HG02884 (cell line): ENCODE data around the gene TMEM245.

Experiments
- ATAC-seq: cut with Tn5 transposase; IDR thresholded peaks from one replicate; pipeline ENCODE4 v1.9.1; 2021; ENCODE audit warnings: mild to moderate bottlenecking, moderate library complexity; ENCODE audit not compliant: unreplicated experiment

Gene TMEM245

DNA sequence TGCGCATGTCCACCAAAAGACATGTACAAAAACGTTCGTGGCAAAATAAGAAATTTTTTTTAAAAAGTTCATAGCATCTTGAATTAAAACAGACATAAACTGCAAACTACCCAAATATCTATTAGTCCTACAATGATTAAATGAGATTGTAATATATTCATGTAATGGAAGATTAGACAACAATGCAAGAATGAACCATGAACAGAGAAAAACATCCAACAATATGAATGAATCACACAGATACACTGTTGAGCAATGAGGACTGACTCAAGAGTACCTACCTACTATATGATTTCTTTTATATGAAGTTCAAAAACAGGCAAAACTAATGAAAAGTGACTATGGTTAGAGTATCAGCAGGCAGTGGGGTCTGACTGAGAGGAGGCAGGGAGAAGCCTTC is 88.5 kb downstream of the TMEM245 start:
- ATAC-seq, result no peak

DNA sequence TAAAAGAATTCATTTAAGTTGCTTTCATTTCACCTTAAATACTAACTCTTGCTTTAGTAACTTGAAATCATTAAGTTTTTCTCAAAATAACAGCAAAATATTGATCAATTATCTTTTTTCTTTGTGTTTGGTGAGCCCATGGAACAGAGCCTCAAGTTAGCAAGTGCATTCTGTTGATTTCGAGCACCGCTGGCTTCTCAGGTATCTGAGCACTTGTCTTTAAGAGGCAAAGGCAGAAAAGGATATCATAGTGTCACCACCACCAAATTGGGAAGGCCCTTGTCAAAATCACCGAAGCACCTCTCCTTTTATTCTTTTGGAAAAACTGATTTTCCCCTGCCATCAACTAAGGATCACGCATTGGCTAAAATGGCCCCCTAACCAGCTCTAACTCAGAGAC is 89.3 kb downstream of the TMEM245 start:
- ATAC-seq, result no peak

DNA sequence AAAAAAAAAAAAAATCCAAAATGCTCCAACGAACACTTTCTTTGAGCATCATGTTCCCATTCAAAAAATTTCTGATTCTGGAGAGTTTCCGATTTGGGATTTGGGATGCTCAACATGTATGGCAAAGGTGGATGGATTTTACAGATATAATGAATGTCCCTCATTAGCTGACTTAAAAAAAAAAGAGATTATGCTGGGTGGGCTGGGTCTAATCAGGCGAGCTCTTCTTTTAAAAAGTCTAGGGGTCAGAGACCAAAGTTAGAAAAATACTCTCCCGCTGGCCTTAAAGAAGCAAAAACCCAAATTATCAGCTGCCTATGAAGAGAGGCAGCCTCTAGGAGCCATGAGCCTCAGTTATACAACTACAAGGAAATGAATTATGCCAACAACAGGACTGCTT is 91.3 kb downstream of the TMEM245 start:
- no peak for ATAC-seq

DNA sequence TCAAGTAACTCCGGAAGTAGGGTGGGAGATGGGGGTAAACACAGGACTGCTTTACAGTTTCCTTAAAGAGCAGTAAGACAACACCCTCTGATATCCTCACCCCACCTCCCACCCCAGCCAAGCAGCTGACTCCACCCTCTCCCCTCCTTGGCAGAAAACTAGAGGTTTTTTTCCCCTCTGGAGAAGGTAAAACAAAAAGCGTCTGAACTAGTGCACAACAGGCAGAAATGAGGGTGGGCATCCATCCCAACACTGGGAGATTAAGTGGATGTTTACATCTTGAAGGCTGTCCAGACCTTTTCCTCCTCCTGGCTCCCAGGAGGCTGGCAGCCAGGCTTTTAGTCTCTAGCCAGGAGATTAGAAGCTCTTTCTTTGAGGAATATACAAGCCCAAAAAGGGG is 92.6 kb downstream of the TMEM245 start:
- ATAC-seq, result no peak

DNA sequence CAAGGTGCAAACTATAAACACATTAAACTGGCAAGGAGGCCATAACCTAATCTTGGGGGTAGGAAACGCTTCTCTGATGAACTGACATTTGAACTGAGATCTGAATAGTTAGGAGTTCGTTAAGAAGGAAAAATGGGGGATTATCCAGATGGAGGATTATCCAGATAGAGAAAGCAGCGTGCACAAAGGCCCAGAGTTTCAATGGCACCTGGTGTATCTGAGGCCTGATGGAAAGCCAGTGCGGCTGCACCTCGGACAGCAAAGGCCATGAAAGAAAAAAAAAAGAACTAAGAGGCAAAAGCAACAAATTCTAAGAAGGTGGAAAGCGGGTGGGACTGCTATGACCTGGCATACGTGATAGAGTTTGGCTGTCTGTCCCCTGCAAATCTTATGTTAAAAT is 93.4 kb downstream of the TMEM245 start:
- no peak for ATAC-seq

DNA sequence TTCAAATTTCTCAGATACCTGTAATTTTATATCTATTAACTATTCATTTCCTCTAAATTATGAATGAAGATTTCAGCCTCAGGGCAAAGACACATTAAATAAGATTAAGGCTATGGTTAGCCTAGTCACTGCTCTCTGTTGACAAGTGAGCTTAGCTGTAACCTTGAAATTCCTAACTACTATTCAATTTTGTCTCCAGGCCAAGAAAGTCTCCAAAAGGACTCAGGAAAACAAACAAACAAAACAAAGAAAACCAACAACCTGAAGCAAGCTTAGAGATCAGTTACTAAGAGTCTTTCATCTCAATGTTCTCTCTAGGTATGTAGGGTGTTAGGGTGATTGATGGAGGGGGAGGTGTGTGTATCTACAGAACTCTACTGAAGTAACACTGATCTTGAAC is 96.9 kb downstream of the TMEM245 start:
- no peak for ATAC-seq

DNA sequence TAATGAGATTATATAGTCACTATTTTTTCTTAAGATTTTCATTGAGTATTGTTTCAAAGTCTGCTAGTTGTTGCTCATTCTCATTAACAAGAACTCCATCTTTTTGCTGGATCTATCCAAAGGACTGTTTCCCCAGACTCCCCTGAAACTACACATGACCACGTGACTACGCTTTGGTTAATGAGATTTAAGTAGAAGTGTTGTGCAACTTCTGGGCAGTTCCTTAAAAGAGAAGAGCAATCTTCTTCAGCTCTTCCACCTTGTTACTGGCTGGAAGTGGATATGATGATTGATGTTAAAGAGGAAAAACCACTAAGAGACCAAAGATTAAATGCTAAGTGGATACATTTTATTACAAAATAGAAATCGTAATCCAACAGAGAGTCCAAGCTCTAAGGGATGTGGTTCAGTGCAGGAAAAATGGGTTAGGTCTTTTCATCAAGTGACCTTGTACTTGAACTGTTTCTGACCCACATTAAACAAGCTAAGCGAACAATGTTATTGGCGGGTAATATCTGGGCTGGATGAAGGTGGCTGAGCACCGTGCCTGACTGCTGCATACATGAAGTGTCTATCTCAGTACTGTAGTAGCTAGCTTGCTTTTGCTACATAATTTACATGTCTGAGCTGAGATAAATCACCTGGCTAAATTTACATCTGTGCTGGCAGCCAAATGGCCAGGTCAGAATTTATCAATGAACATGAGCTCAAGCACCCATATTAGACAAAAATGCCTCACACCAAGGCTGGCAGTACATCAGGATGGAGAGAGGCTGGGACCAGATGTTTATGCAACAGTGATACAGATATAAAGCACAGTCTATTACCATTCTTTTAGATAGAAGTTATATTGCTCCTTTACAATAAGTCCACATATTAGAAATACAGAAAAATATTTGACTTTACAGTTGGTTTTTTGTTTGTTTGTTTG is 98.9 kb downstream of the TMEM245 start:
- no peak for ATAC-seq

DNA sequence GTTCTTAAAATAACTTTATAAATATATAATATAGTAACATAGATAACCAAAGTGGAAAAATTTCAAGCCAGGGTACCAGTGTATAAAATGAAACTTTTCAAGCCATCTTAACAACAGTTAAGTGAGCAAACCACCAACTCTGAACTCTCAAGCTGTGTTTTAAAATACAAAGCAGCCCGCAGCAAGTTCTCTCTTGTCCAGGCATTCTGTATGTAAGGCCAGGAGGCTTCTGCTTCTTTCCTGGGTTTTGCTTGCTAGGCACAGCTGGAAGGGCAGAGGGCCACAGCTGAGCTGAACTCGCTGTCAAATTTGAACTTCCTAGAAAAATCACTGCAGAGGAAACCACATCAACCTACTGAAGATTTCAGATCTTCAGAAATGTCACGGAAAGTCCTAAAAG is 99.6 kb downstream of the TMEM245 start:
- no peak for ATAC-seq

DNA sequence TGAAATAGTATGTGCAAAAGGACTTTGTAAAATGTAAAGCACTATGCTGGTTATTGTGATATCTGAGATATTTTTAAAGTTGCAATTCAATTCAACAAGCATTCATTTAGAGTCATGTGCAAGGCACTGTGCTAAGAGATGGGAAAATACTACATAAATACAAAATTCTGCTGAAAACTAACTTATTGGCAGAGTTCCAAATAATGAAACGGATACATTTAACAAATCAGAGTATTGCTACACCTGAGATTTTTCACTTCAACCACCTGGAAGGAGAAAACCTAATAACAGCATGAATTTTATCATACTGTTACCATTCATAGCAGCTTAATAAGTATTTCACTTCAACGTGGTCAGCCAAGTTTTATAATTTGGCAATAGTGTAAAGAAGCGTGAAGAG is 100.3 kb downstream of the TMEM245 start:
- ATAC-seq, result no peak

DNA sequence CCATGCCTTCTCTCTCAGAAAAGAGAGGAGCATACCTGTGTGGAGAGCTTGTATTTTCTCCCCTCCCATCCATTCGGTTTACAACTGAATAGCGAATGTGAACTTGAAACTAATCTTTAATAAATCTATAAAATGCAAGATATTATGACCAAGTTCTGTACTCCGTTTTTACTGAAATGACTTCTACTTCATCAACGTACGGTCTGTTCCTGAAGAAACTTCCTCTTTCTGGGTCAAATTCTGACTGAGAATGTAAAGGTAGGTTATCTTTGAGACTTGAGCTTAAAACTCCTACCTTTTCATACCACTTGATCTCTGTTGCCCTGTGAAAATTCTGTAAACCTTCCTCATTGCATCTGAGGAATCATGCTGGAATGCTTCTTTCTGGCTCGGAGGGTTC is 102.3 kb downstream of the TMEM245 start:
- peak; percentile 52 for ATAC-seq

DNA sequence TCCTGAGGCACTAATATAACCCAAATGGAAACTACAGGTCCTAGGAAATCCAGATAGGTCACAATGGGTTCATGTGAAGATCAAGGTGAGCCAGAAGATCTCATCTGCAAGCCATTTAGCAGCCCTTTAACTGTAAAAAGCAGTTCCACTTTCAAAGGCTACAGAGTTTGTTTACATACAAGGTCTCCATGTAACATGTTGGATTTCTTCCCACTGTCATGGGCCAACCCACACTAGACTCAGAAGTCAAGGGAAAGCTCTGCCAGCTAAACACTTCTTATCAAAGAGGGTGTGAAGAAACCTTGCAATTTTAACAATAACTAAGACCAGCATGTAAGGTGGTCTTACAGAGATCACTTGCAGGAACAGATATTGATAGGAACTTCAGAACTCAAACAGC is 102.7 kb downstream of the TMEM245 start:
- ATAC-seq, result no peak

DNA sequence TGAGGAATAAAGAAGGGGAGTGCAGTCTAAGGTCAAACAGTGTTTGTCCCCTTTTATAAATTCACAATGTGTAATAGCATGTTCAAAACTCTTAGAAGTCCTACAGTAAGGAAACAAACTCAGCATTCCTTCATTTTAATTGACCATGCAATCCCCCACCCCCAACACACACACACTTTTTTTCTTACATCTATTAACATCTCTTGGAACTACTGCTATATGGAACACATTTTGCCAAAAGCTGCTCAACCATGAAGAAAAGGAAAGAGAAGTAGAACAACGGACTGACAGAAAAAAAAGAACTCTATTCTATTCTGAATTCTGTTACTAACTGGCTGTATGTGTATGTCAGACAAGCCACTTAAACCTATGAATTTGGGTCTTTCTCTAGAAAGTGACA is 103.6 kb downstream of the TMEM245 start:
- ATAC-seq, result no peak

DNA sequence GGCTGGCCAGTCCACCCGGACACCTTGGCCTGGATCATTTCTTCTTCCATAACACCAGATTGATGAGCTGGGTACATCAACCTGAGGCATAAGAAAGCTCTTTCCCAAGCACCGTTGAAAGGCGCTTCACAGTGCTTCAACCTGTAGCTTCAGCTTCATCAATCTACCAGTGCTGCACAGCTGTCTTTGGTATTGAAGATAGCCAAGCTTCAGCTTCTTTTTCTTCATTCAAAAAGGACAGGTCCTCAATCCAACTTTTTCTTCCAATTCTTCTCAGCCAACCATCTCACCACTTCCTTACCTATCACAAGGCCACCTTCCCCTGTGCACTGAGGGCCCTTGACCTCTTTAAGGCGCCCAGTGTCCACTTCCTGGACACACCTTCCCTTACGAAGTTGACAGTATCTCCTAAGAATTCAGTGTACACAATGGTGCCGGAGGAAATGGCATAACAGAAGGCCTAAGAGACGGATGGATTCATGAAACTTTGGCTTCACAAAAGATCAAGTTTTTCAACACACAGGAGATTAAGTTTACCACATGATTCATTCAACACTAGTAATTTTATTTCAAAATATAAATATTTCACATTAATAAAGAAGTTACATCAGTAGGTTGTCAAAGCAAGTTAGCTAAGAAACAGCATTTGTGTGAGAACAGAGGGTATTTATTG is 105.0 kb downstream of the TMEM245 start:
- no peak for ATAC-seq

DNA sequence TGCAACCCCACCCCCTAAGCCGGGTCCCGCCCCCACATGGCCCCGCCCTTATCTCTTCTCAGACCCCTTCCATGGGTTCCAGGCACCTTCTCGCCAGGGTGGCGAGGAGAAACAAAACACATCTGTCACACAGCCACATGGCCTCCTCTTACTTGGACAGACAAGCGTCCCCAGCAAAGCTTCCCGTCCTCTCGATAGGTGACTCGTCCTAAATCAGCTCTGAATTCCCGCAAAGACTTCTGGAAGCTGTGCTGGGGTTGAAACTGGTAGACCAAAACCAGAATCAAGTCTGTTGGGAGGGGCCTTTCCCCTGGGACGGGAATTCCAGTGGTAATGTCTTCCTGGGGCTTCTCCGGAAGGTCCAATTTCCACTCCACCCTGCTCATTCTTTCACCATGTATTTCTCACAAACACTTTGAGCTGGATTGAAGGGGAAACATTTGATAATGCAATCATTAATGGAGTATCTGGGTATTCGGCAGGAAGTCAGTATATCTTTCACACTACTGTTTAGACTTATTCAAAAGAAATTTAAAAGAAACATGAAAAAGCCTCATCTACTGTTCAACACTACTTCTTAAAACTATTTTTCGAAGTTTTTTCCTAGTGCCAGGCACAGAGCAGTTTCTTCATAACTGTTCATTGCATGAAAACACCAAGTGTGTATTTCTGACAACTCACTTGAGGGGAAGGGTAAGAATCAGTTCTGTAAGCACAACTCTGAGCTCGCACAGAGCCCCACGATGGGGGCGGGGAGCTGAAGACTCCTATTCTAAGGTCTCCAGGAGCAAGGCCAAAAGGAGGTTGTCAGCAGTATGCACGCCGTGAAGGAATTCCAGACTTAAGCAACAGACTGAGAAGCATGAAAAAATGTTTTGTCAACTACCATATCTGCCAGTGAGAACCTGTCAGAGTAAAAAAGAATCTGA is 105.8 kb downstream of the TMEM245 start:
- ATAC-seq, result no peak

DNA sequence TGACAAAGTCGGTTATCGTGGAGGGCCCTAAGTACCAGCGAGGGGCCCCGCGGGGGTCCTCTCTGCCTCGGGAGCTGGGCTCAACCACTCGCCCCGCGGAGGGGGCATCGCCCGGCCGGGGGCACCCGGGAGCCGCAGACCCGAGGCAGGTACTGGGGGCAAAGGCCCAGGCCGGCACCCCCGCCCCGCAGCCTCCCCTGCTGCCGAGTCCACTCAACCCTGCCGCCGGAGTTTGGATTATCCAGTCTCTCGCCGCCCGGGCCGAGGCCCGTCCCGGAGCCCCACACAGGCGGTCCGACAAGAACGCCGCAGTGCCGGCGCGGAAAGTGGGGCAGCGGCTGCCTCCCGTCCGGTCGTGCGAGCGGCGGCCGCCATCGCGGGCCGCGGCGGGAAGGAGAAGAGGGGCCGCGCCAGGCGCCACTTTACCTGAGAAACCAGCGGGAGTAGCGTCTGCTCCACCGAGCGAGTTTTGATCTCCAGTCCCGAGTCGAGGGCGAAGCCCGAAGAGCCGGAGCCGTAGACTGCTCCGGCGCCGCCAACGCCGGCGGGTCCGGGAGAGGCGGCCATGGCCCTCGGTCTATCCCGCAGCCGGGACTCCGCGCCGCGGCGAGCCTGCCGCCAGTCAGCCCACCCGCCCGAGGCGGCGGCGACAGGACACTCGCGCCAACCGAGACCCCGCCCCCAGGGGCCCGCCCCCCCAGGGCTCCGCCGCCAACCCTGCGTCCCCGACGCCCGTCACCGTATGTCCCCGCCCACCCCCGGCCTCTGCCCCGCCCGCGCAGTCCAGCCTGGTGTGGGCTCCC is 106.7 kb downstream of the TMEM245 start, which contains the start of gene CTNNAL1:
Gene CTNNAL1, minus strand, starts transcription at position 624 of the 803 bp plus-strand sequence. Its CDS starts 57 bp downstream, at position 567.
- peak; percentile 50 for ATAC-seq

DNA sequence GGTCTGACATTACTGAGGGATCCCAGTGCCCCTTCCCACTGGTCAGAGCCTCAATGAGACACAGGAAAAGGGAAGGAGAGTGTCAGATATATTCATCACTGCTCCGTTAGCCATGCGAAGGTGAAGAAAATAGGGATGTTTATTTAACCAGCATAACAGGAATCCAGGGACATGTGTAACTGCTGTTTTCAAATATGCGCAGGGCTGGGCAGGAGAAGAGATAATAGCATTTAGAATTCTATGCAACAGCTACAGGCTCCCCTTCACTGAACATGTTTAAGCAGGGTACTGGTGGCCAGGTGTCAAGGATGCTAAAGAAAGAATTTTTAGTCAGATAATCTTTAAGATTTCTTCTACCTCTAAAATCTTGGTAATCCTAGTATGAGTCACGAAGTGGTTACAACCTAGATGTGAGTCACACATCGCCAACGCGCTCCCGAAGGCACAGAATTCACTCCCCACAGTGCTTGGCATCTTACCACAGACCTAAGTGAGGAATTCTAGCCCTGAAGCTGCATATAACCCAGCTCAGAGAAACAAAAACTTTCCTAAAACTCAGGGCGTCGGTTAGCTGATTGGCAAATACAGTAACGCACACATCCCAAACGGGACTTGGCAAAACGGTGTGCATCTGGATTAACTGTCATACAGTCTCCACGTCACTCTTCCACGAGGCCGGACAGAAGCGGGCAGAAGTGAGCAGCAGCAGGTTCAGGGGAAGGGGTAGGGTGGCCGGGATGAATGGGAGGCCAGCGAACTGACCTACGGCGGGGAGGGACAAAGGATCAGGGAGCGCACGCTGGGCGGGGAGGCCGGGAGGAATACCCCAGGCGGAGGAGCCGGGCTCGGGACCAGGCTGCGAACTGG is 107.5 kb downstream of the TMEM245 start:
- peak; percentile 36 for ATAC-seq

DNA sequence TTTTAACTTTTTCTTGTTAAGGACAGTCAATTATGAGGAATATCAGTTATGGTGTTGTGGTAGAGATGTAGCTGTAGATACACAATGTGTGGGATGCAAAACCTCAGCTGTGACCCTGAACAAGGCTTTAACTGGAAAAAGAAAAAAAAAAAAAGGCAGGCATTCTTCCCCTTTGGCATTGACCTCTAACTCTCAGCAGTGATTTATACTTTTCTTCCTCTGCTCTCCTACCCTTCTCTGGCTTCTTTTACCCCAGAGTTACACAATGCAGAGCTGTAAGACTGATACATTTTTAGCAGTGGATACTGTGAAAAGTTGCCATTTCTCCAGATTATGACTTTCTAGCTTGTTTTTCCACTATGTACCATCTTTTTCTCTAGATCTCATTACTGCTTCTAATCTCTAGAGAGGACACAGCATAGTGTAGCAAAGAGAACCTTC is 108.5 kb downstream of the TMEM245 start:
- ATAC-seq, result no peak

DNA sequence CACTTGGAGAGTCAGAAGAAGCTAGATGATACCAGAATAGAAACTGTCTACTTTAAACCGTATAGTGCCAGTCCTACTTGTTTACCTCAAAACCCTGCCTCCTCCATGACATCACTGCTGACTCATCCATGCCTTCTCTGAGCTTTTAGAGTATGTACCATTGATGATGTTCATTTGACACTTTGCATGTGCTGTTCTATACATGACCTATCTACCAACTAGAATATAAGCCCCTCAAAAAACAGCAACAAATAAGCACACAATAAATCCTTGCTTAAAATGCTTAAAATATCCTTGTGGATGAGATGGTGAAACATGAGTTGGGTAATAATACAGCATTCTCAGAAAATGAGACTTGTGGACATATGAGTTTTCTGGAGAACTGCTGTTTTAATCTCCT is 109.0 kb downstream of the TMEM245 start:
- no peak for ATAC-seq

DNA sequence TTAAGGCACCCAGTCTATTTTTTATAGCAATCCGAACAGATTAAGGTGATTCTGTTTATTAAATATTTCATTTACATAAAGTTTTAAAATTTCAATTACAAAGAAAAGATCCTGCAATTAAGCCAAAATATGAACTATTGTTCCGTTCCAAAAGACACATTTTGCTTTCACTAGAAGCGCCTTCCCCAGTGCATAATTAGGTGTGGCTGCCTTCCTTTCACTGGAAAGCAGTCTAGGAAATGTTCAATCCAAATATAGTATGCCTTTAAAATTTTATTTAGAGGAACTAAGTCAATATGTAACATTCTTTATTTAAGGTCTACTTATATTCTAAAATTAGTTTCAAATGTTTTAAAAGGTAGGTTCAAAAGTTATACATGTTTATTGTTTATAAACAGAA is 114.1 kb downstream of the TMEM245 start:
- ATAC-seq, result no peak
